Cerebellar cortex (tissue), 1 donor: ENCODE results near the gene GPR15LG.

Experiments used
- DNase-seq: peaks from one replicate; pipeline ENCODE4 v3.0.0-alpha.2; 2015; ENCODE audit warnings: low spot score

GPR15LG gene

DNA sequence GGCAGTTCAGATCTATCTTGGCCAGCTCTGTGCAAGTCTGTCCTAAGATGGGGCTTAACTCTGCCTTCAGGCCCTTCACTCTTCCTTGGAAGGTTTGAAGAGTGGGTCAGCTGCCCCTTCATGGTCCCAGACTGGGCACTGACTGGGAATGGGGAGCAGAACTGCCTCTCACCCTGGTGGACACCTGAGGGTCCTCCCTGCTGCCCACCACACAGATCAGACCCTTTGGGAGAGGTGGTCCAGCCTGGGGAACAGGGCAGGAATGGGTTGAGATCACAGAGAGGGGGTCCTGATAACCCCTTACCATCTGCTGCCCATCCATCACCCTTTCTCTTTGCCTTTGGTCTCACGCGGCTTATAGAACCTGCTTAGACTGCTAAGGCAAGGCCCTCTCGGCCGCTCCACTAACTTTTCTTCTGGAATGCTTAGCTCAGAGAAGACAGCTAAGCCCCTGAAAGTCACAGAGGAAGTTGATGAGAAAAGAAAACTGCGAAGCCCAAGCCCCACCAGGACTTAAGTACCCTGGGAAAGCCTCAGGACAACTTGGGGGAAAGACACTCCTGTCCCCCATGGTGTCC lies 20.3 kb downstream of the GPR15LG start:
- no peak for DNase-seq

DNA sequence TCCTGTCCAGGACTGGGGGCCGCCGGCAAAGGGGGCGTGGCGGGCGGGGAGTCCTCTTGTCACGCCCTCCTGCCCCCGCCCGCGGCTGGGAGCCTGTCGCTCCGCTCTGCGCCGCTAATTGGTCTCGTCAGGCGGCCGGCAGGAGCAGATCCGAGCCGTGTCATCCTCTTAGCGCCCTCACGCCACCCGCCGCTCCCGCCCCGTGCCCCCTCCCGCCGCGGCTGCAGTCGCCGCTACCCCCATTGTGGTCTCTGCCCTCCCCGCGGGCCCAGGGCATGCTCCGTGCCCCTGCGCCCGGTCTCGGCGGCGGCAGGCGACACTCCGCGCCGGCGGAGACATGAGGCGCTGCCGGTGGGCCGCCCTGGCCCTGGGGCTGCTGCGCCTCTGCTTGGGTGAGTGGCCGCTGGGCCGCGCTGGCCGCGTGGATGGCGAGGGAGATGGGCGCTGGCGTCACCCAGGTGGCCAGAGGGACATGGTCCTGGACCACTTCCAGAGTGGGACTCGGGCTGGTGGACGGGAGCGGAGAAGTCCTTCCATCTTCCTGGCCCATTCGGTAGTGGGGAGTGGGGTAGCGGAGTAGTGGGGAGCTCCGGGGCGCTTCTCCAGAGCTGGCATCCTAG lies 20.9 kb downstream of the GPR15LG start, which contains the start of gene CDHR1:
TSS of gene CDHR1 (plus strand) at position 114 of the 620 bp plus-strand sequence. CDS start at position 338, 224 bp downstream.
- DNase-seq: no peak

DNA sequence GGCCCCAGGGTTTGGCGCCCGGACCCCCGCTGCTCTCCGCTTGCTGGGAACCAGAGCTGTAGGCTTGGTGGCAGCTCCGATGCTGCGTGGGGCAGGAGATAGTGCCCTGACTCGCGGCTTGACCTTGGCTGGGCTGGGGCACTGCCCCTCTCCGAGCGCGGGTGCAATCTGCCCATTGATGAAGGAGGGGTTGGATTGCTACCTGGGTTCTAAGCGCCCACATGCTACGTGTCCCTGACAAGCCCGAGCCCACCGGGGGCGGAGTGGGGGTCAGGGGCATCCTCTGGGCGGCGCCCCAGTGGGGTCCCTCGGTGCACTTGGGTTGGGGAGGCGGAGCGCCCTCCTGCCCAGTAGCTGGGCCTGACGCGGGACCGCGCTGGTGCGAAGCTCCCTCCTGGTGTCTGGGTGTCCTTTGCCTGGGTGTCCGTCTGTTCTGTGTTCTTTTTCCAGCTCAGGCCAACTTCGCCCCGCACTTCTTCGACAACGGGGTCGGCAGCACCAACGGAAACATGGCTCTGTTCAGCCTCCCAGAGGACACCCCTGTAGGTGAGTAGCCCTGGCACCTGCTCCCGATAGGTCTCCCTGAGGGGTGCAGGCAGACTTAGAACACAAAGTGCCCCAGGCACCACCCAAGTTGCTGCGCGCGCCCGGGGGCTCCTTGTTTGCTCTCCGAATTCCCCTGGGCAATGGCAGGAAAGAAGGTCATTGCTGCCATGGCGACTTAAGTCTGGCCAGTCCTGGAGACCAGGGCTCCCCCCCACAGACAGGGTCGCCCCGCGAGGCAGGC lies 21.6 kb downstream of the GPR15LG start:
- no peak for DNase-seq

DNA sequence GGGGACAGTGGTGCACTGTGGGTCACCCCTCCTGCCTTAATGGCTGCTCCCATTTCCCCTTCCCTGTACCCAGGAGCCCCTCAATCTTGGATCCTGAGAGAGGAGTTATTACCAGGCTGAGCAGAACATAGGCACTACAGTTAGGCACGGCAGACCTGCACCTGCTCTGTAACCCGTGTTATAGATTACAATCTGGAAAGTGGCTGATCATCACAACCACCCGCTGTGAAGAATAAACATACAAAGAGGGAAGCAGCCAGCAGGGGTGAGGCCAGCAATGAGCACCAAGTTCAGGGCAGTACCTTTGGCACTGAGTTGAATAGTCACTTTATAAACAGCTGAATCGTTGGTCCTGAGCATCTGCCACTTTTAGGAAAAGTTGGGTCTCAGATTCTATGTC lies 22.5 kb downstream of the GPR15LG start:
- DNase-seq: no peak

DNA sequence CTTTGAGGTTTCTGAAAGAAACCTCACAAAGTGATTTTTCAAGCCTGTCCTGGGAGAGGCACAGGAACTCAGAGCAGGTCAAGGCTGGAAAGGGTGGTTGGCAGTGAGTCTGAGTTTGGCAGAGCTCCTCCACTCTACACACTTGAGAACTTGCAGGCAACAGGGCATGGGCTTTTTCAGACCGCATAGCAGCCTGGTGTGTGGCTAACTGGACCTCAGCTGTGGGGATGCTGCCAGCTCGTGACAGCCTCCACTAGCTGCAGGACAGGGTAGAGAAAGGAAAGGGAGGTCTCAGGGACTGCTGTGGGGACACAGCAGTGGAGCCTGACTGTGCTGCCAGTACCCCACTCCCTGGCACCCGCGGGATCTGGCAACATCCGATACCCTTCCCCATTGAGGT lies 23.3 kb downstream of the GPR15LG start:
- DNase-seq: peak; percentile 12

DNA sequence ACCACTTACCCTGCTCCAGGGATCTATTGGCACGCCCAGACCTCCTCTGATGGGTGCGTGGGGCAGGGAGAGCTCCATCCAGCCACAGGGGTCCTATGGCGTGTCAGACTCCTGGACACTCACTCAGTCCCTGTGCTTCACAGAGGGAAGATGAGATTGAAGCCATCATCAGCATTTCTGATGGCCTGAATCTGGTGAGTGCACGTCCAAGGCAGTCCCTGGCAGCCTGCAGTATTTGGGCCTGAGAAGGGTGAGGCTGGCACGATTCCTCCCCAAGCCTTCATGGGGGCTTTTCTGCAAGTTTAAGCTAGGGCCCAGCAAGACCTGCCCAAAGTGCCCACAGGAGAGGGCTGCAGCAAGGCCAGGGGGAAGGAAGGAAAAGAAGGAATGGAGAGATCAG lies 24.0 kb downstream of the GPR15LG start:
- DNase-seq: no peak

DNA sequence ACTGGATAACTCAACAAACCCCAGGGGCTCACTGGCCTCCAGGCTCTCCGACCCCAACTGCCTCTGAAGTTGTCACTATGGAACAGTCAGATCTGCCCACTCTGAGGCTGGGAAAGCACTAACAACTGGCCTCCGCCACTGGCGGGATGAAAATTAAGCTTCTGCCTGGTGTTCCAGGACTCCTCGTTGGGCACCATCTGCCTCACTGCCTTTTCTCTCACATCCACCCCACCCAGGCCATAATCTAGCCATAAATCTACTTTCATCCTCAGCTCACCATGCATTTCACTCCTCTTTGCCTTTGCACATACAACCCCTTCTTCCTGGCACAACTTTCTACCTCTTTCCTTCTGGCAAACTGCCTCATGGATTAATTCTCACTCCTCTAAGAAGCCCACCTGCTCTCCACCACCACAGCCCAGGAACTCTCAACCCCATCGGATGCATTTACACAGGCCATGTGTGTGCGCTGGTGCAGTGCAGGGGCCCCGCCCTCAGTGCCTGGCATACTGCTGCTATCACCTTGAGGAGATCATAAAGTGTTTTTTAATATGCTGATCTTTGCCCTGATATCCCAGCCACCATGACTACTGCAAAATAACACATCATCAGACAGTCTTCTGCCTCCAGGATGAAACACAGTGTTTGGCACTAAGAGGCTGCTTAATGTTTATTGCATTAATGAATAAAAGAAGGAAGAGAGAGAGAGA lies 24.8 kb downstream of the GPR15LG start:
- DNase-seq: no peak

DNA sequence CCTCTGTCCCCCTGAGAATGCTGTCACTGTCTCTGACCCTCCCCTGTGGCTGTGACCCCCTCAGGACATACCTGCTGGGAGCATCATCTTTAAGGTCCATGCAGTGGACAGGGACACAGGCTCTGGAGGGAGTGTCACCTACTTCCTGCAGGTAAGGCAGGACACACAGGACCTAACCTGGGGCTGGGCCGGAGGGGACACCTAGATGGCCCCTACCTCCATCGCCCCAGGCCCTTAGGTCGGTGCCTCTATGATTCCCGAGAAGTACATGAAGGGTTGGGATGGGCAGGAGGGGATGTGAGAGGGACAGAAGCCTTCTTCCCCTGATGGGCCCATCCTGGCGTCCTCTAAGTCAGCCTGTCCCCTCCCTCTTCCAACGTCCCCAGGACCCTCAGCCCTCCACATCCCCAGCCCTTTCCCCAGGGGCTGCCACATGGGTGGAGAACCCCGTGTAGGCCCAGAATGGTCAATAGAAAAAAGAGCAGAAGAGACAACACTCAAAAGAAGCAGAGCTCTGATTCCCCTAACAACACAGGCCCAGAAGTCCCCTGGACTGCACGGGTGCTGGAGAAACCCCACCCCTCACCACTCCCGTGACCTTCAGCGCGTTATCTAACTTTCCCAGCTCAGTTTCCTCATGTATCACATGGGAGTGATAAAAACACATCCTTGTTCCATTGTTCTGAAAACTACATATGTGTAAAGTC lies 27.1 kb downstream of the GPR15LG start:
- DNase-seq: no peak

DNA sequence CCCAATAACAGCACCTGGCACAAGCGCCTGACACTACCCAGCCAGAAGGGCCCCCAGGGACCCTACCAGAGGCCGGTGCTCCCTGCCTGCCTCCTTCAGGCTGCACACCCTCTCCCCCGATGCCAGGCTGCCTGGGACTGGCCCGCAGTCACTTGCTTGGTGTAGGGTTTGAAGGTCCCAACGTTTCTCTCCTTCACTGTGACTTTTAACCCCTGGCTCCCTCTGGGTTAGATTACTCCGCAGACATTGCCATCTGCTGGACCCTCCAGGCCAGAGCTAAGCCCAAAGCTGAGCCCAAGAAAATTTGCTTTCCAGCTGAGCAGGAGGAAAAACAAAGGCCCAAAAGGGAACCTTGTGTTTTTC lies 27.6 kb downstream of the GPR15LG start:
- DNase-seq: no peak

DNA sequence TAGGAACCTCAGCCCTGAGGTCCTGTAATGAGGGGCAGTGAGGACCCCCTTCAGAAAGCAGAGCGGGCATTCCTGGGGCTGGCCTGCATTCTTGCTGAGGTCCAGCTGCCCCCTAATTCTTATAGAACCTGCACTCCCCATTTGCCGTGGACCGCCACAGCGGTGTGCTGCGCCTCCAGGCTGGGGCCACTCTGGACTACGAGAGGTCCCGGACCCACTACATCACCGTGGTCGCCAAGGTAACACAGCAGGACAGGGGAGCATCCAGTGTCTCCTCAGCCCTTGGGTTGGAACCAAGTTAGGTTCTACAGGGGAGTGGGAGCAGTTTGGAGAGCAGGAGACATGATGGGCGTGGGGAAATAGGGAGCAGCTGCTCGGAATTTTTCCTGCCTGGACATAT lies 28.1 kb downstream of the GPR15LG start:
- no peak for DNase-seq

DNA sequence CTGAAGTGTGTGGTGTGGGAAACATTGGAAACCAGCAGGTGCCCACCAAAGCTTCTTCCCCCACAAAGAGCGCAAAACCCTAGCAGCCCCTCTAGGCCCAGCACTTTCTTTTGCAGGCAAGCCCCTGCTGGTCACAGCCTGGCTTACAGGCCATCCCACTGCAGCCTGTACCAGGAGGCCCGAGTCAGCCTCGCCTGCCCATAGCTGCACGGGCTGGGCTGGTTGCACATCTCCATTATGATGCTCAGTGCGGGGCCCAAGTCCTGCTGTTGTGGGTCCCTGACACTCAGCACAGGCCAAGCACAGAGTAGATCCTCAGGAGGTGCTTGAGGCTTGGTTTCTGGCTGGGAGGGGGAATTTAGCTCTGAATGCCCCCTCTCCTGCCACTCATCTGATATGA lies 28.7 kb downstream of the GPR15LG start:
- DNase-seq: no peak

DNA sequence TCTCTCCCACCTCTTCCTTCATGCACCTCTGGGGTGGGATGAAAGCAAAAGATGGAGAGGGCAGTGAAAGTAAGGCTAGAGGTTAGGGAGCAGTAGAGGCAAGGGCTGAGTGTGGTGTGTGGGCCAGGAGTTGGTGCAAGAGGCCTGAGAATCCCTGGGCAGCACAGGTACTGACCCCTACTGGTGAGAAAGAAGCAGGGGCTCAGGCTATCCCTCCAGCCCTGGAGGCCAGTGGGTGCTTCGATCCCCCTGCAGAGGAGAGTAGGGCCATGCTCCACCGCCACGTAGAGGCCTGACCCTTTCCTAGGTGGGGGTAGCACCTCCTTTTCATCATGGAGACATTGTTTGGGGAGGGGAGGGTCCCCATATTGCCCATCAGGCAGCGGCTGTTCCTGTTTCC lies 30.5 kb downstream of the GPR15LG start:
- peak; percentile 15 for DNase-seq

DNA sequence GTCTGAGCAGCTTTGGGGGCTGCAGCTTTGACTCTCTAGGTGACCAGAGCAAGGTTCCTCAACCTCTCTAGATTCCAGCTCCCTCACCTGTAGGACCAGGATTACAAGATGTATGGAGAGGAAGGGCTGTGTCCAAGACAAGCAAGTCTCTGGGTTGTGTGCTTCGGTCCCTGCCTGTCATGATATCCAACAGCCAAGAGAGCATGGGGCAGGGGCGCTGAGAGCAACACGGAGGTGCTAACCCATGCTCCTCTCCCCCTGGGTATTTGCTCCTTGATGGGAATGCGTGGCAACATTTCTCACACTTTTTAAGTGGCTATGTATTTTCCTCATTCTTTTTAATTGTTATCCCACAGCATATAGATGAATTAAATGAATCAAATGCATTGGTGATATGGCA lies 31.0 kb downstream of the GPR15LG start:
- DNase-seq: no peak

DNA sequence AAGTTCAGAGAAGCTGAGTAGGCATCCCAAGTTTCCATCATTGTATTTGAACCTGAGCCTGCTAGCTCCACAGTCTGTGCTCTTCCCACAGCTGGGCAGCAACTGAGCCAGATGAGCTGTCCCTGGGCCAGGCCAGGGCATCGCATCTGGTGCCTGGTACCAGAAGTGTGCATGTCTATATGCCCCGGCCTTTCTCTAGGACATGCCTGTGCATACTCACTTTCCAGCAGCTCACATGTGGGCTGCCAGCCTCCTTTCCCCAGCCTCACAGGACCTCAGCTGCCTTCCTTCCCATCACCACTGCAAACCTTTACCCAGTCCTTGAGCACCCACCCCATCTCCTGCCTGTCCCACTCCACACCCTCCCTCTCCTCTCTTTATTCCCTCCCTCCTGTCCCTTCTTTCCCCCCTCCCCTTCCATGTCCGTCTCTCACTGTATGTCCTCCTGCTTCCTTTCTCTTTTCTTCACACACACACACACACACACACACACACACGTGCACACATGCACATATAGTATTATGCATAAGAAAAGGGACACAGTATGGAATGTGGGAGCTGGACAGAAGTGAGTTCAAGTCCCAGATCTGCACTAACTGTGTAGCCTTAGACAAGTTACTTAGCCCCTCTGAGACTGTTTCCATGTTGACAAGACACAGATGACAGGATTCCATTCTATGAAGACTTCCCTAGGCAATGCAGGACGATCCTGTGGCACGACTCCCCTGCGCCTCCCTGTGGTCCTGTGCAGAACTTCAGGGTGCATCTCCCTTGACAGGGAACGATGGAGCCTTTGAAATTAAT lies 31.6 kb downstream of the GPR15LG start:
- DNase-seq: peak; percentile 61

DNA sequence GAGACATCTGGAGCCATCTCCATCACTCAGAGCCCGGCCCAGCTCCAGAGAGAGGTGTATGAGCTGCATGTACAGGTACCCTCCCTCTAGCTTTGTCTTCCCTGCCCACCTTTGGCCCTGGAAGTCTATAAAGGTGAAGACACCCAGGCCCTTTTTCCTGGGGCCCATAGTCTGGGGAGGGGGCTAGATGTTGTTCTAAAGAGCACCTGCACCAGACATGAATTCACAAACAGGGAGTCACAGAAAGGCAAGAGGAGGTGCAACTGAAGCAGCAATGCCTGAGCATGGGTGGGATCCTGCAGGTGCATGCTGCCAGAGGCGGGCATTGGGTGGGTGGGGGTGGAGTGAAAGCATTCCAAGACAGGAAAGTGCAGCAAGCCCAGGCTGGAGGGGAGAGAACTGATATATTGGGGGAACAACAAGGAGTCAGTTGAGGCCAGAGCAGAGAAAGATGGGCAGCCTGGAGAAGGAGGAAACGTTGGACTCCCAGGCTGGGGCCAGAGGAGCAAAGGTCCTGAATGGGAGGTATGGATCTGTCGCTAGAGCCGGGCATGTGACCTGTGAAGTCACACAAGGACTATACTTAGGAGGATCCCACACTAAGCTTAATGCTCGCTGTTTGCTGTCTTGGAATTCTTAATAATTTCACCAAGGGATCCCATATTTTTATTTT lies 32.4 kb downstream of the GPR15LG start:
- DNase-seq: no peak

DNA sequence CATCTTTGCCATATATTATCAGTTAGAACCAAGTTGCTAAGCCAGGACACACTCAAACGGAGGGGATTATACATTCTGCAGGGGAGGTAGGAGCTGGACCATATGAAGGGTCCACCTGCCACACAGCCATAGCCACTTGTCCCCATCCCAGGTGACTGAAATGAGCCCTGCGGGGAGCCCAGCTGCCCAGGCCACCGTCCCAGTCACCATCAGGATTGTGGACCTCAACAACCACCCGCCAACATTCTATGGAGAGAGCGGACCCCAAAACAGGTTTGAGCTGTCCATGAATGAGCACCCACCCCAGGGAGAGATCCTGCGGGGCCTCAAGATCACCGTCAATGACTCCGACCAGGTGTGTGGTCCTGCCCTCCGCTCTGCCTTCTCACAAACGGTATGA lies 34.4 kb downstream of the GPR15LG start:
- no peak for DNase-seq

DNA sequence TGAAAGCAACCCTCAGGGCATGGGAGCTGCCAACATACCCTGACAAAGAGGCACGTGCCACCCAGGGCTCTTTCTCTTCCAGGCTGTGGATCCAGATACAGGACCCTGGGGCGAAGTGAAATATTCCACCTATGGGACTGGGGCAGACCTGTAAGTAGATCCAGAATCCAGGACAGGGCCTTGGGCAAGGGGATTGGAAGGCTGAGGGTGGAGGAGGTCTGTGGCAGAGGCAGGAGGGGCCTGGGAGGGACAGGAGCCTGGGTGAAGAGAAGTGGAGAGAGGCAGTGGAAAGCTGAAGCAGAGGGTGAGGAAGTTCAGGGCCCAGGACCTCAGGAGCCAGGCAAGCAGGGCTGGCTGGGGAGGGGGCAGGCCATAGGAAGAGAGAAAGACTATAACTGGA lies 38.0 kb downstream of the GPR15LG start:
- DNase-seq: no peak

DNA sequence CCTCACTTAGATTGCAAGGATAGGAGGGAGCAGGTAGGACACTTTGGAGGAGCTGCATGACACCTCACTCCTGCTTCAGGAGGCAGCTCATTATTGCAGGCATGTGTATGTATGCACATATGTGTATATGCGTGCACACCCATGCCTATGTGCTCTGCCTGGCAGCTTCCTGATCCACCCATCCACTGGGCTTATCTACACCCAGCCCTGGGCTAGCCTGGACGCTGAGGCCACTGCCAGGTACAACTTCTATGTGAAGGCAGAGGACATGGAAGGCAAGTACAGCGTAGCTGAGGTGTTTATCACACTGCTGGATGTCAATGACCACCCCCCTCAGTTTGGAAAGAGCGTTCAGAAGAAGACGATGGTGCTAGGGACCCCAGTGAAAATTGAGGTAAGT lies 38.4 kb downstream of the GPR15LG start:
- DNase-seq: no peak

DNA sequence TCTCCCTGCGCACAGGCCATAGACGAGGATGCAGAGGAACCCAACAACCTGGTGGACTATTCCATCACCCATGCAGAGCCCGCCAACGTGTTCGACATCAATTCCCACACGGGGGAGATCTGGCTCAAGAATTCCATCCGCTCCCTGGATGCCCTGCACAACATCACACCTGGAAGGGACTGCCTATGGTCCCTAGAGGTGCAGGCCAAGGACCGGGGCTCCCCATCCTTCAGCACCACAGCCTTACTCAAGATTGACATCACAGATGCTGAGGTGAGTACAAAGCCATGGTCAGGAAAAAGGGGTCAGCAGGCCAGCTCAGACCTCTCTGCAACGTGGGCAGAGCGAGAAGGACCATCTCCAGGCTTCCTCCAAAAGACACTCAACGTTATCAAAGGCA lies 39.5 kb downstream of the GPR15LG start:
- DNase-seq: no peak

DNA sequence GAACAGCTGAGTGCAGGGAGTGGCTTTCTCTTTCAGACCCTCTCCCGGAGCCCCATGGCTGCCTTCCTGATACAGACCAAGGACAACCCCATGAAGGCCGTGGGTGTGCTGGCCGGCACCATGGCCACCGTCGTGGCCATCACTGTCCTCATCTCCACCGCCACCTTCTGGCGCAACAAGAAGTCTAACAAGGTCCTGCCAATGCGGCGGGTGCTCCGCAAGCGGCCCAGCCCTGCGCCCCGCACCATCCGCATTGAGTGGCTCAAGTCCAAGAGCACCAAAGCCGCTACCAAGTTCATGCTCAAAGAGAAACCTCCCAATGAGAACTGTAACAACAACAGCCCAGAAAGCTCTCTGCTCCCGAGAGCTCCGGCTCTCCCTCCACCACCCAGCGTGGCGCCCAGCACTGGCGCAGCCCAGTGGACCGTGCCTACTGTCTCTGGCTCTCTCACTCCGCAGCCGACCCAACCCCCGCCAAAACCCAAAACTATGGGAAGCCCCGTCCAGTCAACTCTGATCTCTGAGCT lies 40.5 kb downstream of the GPR15LG start:
- DNase-seq: no peak
